Upper lobe of left lung (tissue), 6 donors: ENCODE measurements around the gene MAD1L1. TPM values are rescaled to one million over a fixed set of nuclear protein-coding genes. Genes with fewer than 3 reads are reported as not detected.

Experiments
- ATAC-seq, 2 donors: fragments of 200-7000 bp; cut with Tn5 transposase; one replicate each; pipeline ENCODE4 v1.9.1; 2022; ENCODE audit warnings: mild to moderate bottlenecking in 2 of 2, moderate library complexity in 2 of 2; ENCODE audit not compliant: low FRiP score in 2 of 2
- DNase-seq, 2 donors: peaks; one replicate each; pipeline ENCODE4 v3.0.0-alpha.2; 2019 to 2020
- H3K27ac ChIP-seq, 4 donors: fragments of 200-600 bp; sonication (generic); one replicate each; pipeline ENCODE4 v1.5.1; 2016 to 2019
- H3K27me3 ChIP-seq, 4 donors: fragments of 200-600 bp; sonication (generic); one replicate each; pipeline ENCODE4 v1.5.1; 2017 to 2019
- H3K36me3 ChIP-seq, 4 donors: fragments of 200-600 bp; sonication (generic); one replicate each; pipeline ENCODE4 v1.5.1; 2016 to 2019
- H3K4me1 ChIP-seq, 4 donors: fragments of 200-600 bp; sonication (generic); one replicate each; pipeline ENCODE4 v1.5.1; 2018 to 2019
- H3K4me3 ChIP-seq, 4 donors: fragments of 200-600 bp; sonication (generic); one replicate each; pipeline ENCODE4 v1.5.1; 2017 to 2019; ENCODE audit warnings: mild to moderate bottlenecking in 2 of 4, moderate library complexity in 1 of 4
- H3K9me3 ChIP-seq, 4 donors: fragments of 200-600 bp; sonication (generic); one replicate each; pipeline ENCODE4 v1.5.1; 2018 to 2019
- CTCF ChIP-seq, 6 experiments: fragments of 450-650 bp in 4 of 6; fragments of 200-600 bp in 2 of 6; sonication (generic) in 2 of 6; IDR thresholded peaks; one replicate each; pipeline ENCODE4 v1.5.1; 2016 to 2019; ENCODE audit warnings: antibody characterized with exemption in 6 of 6
- EP300 ChIP-seq, 4 donors: sonication (generic); formaldehyde crosslinking; IDR thresholded peaks; one replicate each; pipeline ENCODE4 v1.5.1; 2017; ENCODE audit warnings: antibody characterized with exemption in 4 of 4, control low read depth in 2 of 4
- POLR2A ChIP-seq, 4 donors: fragments of 450-650 bp; IDR thresholded peaks; one replicate each; pipeline ENCODE4 v1.5.1; 2016 to 2017; ENCODE audit warnings: antibody characterized with exemption in 4 of 4, mild to moderate bottlenecking in 2 of 4
- POLR2AphosphoS5 ChIP-seq, 2 donors: sonication (generic); formaldehyde crosslinking; IDR thresholded peaks; one replicate each; pipeline ENCODE4 v1.5.1; 2017; ENCODE audit warnings: antibody characterized with exemption in 2 of 2
- WGBS, 2 donors: methylation state at CpG; one replicate each; pipeline ENCODE4 v1.1.5; 2017 to 2018; 5-methylcytosine and 5-hydroxymethylcytosine counted together
- total RNA-seq, 6 donors: library from RNA; depleted of rRNA in 4 of 6; stranded (reverse); fragments of >200 nt in 4 of 6; gene quantifications; one replicate each; pipeline versions ENCODE4 v1.1.0 to v1.2.1, GENCODE V29; 2016 to 2021
- donor health status: DM: no; HTN: no; CAD: no; lungs with moderate emphysema.
- donor health status: DM: no; HTN: yes; CAD: no; lungs with severe emphysema.

The MAD1L1 gene
- total RNA-seq, 6 donors from 2014 or later, result 40.6 to 364 (median 65.6) TPM

GRCh38 chr7:2256306-2257045 is 23.7 kb upstream of the MAD1L1 start:
- ATAC-seq, result no peak

DNA sequence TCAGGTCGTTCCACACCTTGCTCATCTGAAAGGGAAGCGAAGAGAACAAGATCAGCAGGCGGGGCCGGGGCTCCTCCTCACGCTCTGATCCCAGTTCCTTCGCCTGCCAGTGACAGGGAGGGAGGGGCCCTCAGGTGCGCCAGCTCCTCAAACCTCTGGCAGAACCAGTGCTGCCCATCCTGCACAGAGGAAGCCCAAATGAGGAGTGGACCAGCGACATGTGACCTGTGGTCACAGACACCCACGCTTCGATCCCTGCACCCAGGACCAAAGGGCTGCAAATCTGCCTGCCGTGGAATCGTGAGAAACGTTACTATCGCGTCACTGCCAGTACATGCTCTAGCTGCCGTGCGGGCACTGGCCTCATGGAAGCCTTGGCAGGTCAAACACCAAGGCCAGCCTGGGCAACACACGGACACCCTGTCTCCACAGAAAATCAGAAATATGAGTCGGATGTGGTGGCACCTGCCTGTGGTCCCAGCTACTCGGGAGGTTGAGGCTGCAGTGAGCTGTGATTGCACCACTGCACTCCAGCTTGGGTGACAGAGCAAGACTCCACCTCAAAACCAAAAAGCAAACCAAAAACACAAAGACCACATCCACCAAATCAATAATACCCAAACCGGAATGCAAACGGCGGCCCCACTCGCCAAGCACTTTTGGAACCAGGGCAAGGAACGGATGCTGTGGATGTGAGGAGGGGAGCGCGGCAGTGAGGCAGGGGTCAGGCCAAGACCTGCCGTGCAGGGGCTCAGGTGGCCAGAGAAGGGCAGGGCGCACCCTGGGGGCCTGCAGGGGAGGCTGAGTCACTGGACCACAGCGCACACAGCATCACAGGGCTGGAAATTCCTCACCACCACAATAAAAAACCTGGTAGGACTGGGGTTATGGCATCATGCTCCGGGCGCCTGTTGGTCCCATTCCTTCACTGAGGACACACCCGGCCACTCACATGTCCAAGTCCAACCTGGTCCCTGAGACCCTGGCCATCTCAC is 22.7 kb upstream of the MAD1L1 start:
- Histone ChIP-seq H3K4me1 (peaks cover 0 to 22% (median 9%) of the 10 kb centered on the region in 4 donors), H3K9me3 (no peaks in the 10 kb centered on the region), H3K27me3 (no peaks in the 10 kb centered on the region), H3K36me3 (peaks cover 10 to 39% (median 29%) of the 10 kb centered on the region in 4 donors), H3K4me3 (no peak overlapping the region), H3K27ac (no peak overlapping the region)
- no peak for DNase-seq
- TF ChIP-seq POLR2A (IDR thresholded peaks at IDR 0.05) (no peak), EP300 (IDR thresholded peaks at IDR 0.05) (no peak), POLR2AphosphoS5 (IDR thresholded peaks at IDR 0.05) (no peak), CTCF (IDR thresholded peaks at IDR 0.05) (no peak)
- WGBS, 2 donors, result 88 to 90% methylated on average over 28 to 33 of the region's 33 CpGs
- ATAC-seq, result no peak

More at GRCh38 chr7:2256306-2257045, 23.7 kb upstream of the MAD1L1 start:
- DNase-seq, result no peak
- WGBS, 2 donors, result 95 to 96% methylated on average over 28 to 40 of the region's 44 CpGs
- H3K4me3 ChIP-seq, result no peak overlapping the region
- H3K9me3 ChIP-seq, result no peaks in the 10 kb centered on the region
- TF ChIP-seq EP300 (IDR thresholded peaks at IDR 0.05) (no peak), POLR2AphosphoS5 (IDR thresholded peaks at IDR 0.05) (no peak), POLR2A (IDR thresholded peaks at IDR 0.05) (no peak), CTCF (IDR thresholded peaks at IDR 0.05) (no peak)
- no peak overlapping the region for H3K27ac ChIP-seq
- peaks cover 10 to 39% (median 29%) of the 10 kb centered on the region in 4 donors for H3K36me3 ChIP-seq
- H3K27me3 ChIP-seq, result no peaks in the 10 kb centered on the region
- peaks cover 0 to 31% (median 14%) of the 10 kb centered on the region in 4 donors for H3K4me1 ChIP-seq

GRCh38 chr7:2254429-2255144 is 21.8 kb upstream of the MAD1L1 start:
- peak in 1 of 2 donors; percentile 81 for DNase-seq
- Histone ChIP-seq H3K9me3 (no peaks in the 10 kb centered on the region), H3K4me1 (peaks cover 0 to 15% (median 9%) of the 10 kb centered on the region in 4 donors), H3K36me3 (peaks cover 10 to 39% (median 29%) of the 10 kb centered on the region in 4 donors), H3K27ac (no peak overlapping the region), H3K27me3 (no peaks in the 10 kb centered on the region), H3K4me3 (no peak overlapping the region)
- 80 to 92% methylated on average over 1 to 30 of the region's 31 CpGs for WGBS, 2 donors
- no peak for ATAC-seq
- TF ChIP-seq EP300 (IDR thresholded peaks at IDR 0.05) (no peak), POLR2A (IDR thresholded peaks at IDR 0.05) (no peak), POLR2AphosphoS5 (IDR thresholded peaks at IDR 0.05) (no peak), CTCF (IDR thresholded peaks at IDR 0.05) (no peak)

DNA sequence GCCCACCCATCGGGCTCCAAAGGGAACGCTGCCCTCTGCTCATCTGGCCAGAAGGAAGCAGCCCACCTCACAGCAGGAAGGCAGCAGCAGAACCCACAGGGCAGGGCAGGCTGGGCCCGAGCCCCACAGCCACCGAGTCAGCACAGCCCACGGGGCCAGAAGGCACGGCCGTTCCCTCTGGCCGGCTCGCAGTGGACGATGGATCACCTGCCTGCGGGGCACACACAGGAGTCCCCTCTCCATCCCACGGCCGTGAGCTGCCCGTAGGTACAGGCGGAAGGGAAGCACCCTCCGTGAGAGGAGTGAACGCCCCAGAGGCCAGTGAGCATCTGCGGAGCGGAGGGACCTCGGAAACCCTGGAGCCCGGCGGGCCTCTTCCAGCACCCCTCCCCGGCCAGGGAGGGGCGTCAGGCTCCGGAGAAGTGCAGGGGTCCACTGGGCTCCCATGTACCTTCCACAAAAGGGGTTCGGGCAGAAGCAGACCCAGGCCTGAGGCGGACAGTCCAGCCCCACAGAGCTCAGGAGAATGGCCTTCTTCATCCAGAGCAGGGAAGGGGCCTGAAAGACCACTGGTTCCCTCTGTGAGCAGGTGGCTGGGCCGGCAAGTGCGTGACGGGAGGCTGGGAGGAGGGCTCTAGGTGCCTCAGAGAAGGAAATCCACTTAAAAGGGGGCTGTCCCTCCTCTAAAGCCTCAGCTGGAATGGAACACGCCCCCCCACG is 20.9 kb upstream of the MAD1L1 start:
- Histone ChIP-seq H3K36me3 (peaks cover 10 to 39% (median 29%) of the 10 kb centered on the region in 4 donors), H3K4me1 (peaks cover 5 to 16% (median 14%) of the 10 kb centered on the region in 4 donors), H3K27ac (no peak overlapping the region), H3K27me3 (no peaks in the 10 kb centered on the region), H3K4me3 (no peak overlapping the region), H3K9me3 (no peaks in the 10 kb centered on the region)
- ATAC-seq, result no peak
- DNase-seq, result peak in 1 of 2 donors; percentile 79
- 92% methylated on average over 13 to 29 of the region's 32 CpGs for WGBS, 2 donors
- no peak for TF ChIP-seq CTCF (IDR thresholded peaks at IDR 0.05)
- TF ChIP-seq POLR2AphosphoS5 (IDR thresholded peaks at IDR 0.05), result no peak
- no peak for TF ChIP-seq EP300 (IDR thresholded peaks at IDR 0.05)
- no peak for TF ChIP-seq POLR2A (IDR thresholded peaks at IDR 0.05)
